ENCODE results near the gene OPCML.

The OPCML gene

DNA sequence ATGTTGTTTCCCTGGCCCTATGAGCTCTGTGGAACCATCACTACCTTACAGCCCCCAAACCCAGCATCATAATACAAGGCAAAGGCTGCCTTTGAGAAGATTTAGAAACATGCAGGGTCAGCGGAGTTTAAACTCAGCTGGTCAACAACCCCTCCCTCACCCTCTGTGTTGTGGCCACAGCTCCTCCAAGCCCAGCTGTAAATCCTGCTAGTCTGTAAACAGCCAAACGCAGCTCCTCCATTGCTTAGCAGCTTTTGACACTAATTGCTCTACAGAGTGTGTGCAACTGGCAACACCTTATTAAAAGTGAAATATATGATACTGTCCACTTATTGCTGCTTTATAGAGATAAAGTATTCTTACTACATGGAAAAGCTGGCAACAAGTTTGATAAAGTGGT, 29.1 kb downstream of the OPCML start:
- TF ChIP-seq, protein P1, sequence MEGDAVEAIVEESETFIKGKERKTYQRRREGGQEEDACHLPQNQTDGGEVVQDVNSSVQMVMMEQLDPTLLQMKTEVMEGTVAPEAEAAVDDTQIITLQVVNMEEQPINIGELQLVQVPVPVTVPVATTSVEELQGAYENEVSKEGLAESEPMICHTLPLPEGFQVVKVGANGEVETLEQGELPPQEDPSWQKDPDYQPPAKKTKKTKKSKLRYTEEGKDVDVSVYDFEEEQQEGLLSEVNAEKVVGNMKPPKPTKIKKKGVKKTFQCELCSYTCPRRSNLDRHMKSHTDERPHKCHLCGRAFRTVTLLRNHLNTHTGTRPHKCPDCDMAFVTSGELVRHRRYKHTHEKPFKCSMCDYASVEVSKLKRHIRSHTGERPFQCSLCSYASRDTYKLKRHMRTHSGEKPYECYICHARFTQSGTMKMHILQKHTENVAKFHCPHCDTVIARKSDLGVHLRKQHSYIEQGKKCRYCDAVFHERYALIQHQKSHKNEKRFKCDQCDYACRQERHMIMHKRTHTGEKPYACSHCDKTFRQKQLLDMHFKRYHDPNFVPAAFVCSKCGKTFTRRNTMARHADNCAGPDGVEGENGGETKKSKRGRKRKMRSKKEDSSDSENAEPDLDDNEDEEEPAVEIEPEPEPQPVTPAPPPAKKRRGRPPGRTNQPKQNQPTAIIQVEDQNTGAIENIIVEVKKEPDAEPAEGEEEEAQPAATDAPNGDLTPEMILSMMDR (IDR thresholded peaks at IDR 0.05) = no peak

DNA sequence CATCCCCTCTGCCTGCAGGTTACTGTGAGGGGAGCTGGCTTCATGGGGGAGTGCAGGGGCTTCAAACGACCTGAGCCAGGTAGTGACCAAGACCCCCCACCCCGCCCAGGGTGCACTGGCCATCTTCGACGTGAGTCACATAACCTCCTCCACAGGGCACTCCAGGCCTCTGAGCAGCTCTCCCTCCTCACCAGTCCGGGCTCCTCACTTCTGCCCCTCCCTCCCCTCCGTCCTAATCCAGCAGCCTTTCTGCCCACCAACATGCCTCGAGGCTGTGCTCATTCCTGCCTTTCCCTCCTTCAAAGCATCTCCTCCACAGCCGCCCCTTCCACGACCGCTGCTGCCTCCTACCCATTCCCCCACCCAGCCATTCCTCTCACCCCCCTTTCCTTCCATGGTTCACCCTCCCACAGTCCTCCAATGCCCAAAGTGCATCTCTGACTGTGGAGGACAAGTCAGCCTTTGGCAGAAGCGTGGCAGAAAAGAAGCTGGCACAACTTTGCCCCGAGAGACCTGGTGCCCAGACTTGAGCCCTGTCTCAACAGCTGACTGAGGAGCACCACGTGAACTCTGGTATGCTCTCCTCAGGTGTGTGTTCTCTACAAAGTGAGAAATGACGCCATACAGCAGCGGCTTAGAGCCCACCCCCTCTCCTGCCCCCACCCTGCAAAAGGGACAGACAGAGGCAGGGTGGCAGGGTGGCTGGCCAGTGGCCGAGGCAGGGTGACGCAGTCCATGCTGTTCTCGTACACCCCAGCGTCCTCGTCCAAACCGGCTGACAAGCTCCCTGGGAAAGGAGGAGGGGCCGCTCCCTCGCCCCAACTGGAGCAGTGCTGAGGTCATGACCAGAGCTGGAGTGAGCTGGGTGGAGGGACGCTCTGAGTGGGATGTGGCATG, 30.4 kb downstream of the OPCML start:
- TF ChIP-seq, protein P1 (IDR thresholded peaks at IDR 0.05) = no peak

DNA sequence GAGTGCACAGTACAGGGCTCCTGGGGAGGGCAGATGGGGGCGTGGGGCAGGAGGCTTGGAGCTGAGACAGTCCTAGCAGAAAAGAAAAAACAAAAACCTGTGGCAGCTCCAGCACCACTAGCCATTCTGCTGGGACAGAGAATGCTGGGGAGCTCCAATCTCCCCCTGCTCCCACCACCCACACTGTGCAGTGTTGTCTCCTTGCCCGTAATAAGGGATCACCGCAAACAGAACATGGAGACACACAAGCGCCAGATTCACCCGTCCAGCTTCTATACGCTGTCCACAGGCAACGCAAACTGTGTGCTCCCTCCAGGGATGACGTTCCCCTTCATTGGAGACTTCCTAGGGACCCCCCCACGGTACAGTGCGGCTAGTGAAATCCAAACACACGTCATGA, 31.4 kb downstream of the OPCML start:
- TF ChIP-seq, protein P1 (IDR thresholded peaks at IDR 0.05) = no peak

DNA sequence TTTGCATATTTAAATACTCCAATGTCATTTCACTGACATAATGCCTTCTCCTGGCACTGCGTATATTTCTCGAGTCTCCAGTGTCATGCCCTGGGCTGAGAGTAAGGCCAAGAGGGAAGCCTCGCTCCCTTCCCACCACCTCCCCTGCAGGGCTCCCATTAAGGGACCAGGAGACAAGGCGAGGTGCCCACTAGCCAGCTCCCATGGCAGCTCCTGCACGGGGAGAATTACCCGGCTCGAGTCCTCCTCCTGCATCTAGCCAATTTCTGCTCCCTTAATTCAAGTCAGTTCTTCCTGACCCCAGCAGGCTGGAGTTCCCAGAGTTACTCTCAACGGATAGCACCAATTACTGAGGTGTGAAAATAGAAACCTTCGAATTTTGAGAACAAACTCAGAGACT, 31.9 kb downstream of the OPCML start:
- TF ChIP-seq, protein P1 (IDR thresholded peaks at IDR 0.05) = no peak

DNA sequence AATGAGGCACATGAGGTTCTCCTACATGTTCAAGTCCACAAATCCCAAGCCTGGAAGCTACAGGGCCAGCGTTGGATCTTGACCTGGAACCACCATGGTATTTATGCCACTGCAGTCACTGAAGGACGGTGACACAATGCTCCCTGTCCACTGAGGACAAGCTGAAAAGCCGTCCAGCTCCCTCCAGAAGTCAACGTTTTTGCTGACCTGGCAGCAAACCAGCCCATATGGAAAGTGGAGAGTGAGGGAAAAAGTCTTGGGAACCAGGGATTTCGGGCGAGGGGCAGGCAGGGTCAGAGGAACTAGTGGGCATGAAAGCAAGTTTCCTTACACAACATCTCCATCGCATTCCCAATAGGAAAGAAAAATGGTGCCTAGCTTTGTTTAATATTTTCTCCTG, 33.3 kb downstream of the OPCML start:
- TF ChIP-seq, protein P1 (IDR thresholded peaks at IDR 0.05) = no peak

DNA sequence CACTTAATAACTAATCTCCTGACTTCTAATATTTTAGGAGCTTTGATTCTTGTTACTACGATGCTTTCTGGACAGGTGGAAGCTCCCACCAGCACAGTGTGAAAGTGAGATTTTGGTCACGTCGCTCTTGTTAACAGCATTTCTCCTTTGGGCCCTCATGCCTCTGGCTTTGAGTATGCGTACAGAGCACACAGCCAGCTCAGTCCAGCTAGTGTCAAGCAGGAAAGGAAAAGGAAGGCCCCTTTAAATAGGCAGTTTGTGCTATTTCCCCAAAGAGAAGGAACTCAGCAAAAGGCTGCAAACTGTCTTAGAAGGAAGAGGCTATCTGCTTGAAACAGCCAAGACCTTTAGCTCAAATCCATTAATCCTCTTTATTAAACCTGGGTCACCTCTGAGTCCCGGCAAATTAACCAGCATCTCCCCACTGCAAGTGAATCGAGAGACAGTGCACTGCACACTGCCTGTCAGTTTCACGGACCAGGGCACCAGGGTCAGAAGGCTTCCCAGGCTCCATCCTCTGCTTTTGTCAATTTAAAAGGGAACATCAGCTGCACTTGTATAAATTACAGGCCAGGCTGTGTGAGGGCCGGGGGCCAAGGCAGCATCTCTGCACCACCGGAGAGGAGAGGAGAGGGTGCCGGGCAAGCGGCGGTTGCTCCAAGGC, 34.7 kb downstream of the OPCML start:
- TF ChIP-seq, protein P1 (IDR thresholded peaks at IDR 0.05) = no peak

DNA sequence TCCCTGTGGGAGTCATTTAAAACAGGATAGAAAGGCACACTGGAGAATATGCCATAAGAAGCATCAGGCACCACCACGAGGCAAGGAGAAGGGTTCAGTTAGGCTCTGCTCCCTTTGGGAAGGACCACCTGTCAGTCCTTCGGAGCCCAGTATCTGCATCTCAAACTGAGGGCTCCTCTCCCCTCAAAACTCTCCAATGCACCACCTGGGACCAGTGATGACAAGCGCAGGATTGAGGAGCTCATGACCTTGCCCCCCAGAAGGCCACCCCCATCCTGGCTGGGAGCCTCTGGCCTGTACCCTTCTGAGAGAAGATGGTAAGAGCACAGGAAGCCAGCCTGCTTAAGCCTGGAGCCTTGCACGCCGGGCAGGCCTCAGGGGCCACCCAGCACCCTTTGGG, 39.4 kb downstream of the OPCML start:
- TF ChIP-seq, protein P1 (IDR thresholded peaks at IDR 0.05) = no peak
